ENCODE measurements around the gene CASP12.

The CASP12 gene

GRCh38 chr11:104836691-104837090, 61.6 kb downstream of the CASP12 start:
- no peak for DNase-seq (ENCODE audit: low spot score)
